Stomach (tissue), 4 donors: ENCODE results near the gene OTUD3.

ENCODE experiments used
- EP300 ChIP-seq: sonication (generic); formaldehyde crosslinking; IDR thresholded peaks from one replicate; pipeline ENCODE4 v1.6.1; 2017; ENCODE audit warnings: antibody characterized with exemption
- POLR2A ChIP-seq, 4 donors: fragments of 450-650 bp; IDR thresholded peaks; one replicate each; pipeline ENCODE4 v1.6.1; 2016; ENCODE audit warnings: antibody characterized with exemption in 4 of 4, control low read depth in 2 of 4, mild to moderate bottlenecking in 1 of 4, moderate library complexity in 1 of 4

DNA sequence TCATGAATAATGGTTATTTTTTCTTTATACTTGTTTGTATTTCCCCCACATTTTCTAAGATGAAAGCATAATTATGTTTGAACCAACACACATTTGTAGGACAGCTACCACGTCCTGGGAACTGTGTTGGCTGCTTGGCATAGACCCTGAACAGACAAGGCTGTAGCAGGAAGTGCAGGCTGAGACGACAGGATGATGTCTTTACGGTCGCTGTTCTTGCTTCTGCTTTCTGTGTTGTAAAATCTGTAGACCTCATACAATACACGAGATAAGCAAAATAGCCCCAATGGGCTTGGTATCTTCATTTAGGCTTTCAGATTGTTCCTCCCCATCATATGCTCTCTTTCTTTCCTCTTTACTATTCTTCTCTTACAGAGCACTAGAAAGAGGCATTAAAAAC, 23.3 kb upstream of the OTUD3 start:
- no peak for TF ChIP-seq EP300
- TF ChIP-seq POLR2A (IDR thresholded peaks at IDR 0.05), result no peak
